Upper lobe of right lung (tissue), 1 donor: Measurements from ENCODE around the gene OTOP3. TPM values are rescaled to one million over a fixed set of nuclear protein-coding genes. Genes with fewer than 3 reads are reported as not detected.
"Not testable (repeated sequence)": the region's sequence is repeated elsewhere in the genome, so short reads cannot be mapped to it uniquely, and the experiment has no call there.

ENCODE experiments used
- ATAC-seq: fragments of 200-7000 bp; cut with Tn5 transposase; one replicate; pipeline ENCODE4 v1.9.1; 2020; ENCODE audit warnings: mild to moderate bottlenecking, moderate library complexity
- DNase-seq: peaks from one replicate; pipeline ENCODE4 v3.0.0-alpha.2; 2020
- H3K27ac ChIP-seq: fragments of 200-600 bp; one replicate; pipeline ENCODE4 v1.8.0; 2022
- H3K27me3 ChIP-seq: fragments of 200-600 bp; one replicate; pipeline ENCODE4 v1.8.0; 2022; ENCODE audit warnings: mild to moderate bottlenecking
- H3K36me3 ChIP-seq: fragments of 200-600 bp; one replicate; pipeline ENCODE4 v1.8.0; 2022
- H3K4me1 ChIP-seq: fragments of 200-600 bp; one replicate; pipeline ENCODE4 v1.8.0; 2022
- H3K4me3 ChIP-seq: fragments of 200-600 bp; one replicate; pipeline ENCODE4 v1.8.0; 2022; ENCODE audit warnings: mild to moderate bottlenecking
- H3K9me3 ChIP-seq: fragments of 200-600 bp; one replicate; pipeline ENCODE4 v1.8.0; 2022
- intact Hi-C: fragments of 100-400 bp; cut with DNase I; formaldehyde crosslinking; loops from one replicate; pipeline ENCODE4 v1.11.0; 2022
- total RNA-seq: library from RNA; stranded (reverse); fragmentation: NEBNext Ultra II Directional; extraction: Animal tissue kit (Norgen Biotek cat#: 25700); gene quantifications from one replicate; pipeline ENCODE4 v1.2.1, GENCODE V29; 2021
- TF ChIP-seq, protein P1 (sequence below): fragments of 200-600 bp; IDR thresholded peaks from one replicate; pipeline ENCODE4 v1.8.0; 2022; ENCODE audit warnings: antibody characterized with exemption
- donor health status: DM: no; HTN: yes; CAD: no; lungs with severe emphysema.

The OTOP3 gene
- total RNA-seq, 1 donor from 2014 or later, result not detected

DNA sequence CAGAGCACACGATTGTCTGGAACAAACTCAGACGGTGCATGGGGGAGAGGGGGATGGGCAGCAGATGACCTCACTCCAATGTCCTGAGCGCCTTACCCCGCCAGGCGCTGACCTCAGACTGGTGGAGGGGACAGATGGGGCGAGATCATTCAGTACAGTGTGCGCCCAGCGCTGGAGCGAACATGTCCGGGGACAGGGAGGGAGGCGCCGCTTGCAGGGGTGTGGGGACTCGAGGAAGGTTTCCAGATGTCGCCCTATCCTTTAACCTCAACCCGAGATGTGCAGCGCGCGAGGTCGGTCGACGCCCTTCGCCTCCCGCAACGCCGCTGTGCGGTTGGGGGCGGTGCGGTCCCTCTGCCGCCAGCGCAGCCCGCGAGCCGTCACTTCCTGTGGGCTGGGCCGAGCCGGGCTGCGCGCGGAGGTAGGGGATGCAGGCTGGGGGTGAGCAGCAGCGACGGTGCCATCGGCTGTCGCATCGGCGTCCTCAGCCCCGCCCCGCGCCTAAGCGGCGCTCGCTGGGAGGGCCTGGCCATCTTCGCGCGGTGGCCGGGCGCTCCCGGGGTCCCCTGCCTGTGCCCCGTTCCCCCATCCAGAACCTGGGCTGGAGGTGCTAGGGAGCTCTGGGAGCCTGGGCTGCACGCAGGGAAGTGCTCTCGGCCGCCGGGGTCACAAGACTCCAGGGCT lies 46.4 kb downstream of the OTOP3 start:
- TF ChIP-seq, protein P1, sequence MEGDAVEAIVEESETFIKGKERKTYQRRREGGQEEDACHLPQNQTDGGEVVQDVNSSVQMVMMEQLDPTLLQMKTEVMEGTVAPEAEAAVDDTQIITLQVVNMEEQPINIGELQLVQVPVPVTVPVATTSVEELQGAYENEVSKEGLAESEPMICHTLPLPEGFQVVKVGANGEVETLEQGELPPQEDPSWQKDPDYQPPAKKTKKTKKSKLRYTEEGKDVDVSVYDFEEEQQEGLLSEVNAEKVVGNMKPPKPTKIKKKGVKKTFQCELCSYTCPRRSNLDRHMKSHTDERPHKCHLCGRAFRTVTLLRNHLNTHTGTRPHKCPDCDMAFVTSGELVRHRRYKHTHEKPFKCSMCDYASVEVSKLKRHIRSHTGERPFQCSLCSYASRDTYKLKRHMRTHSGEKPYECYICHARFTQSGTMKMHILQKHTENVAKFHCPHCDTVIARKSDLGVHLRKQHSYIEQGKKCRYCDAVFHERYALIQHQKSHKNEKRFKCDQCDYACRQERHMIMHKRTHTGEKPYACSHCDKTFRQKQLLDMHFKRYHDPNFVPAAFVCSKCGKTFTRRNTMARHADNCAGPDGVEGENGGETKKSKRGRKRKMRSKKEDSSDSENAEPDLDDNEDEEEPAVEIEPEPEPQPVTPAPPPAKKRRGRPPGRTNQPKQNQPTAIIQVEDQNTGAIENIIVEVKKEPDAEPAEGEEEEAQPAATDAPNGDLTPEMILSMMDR, result peak; percentile 7
- intact Hi-C loops, result no loop called here
- no peaks in the 10 kb centered on the region for H3K36me3 ChIP-seq
- peak overlapping the region; percentile 57 for H3K4me3 ChIP-seq
- peak; percentile 90 for DNase-seq
- no peaks in the 10 kb centered on the region for H3K27me3 ChIP-seq
- no peaks in the 10 kb centered on the region for H3K9me3 ChIP-seq
- peaks cover 20% of the 10 kb centered on the region for H3K4me1 ChIP-seq
- ATAC-seq, result peak; percentile 96
- peak overlapping the region; percentile 81 for H3K27ac ChIP-seq

DNA sequence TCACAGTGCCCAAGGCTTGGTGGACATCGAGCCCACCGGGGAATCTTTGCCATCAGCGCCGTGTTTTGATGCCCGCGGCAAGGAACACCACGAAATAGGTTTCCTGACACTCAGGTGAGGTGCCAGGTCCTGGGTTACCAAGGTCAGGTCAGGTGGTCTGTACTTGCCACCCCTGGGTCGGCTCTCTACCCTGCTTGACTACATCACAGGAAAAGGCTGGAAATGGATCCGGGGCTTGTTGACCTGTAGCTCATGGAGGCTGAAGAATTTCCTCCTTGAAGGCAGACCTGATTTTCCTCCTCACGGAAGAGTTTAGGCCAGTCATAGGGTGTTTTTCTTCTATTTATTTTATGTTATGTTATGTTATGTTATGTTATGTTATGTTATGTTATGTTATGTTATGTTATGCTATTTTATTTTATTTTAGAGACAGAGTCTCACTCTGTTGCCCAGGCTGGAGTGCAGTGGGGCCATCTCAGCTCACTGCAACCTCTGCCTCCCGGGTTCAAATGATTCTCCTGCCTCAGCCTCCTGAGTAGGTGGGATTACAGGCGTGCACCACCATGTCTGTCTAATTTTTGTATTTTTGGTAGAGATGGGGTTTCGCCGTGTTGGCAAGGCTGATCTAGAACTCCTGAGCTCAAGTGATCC lies 47.1 kb downstream of the OTOP3 start:
- intact Hi-C loops, H3K9me3 ChIP-seq, DNase-seq, ATAC-seq, H3K36me3 ChIP-seq, H3K27me3 ChIP-seq: not testable (repeated sequence)
- H3K27ac ChIP-seq, result peak overlapping the region; percentile 81
- H3K4me3 ChIP-seq, result peak overlapping the region; percentile 57
- peaks cover 21% of the 10 kb centered on the region for H3K4me1 ChIP-seq

DNA sequence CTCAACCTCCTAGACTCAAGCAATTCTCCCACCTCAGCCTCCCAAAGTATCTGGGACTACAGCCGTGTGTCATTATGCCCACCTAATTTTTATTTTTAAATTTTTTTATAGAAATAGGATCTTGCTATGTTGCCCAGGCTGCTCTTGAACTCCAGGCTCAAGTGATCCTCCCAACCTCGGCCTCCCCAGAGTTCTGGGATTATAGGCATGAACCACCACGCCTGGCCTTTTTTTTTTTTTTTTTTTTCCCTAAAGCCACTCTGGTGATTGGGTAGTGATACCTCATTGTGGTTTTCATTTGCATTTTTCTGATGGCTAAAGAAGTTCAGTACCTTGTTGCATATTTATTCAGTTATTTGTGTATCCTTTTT lies 50.5 kb downstream of the OTOP3 start:
- H3K27ac ChIP-seq, result no peak overlapping the region

DNA sequence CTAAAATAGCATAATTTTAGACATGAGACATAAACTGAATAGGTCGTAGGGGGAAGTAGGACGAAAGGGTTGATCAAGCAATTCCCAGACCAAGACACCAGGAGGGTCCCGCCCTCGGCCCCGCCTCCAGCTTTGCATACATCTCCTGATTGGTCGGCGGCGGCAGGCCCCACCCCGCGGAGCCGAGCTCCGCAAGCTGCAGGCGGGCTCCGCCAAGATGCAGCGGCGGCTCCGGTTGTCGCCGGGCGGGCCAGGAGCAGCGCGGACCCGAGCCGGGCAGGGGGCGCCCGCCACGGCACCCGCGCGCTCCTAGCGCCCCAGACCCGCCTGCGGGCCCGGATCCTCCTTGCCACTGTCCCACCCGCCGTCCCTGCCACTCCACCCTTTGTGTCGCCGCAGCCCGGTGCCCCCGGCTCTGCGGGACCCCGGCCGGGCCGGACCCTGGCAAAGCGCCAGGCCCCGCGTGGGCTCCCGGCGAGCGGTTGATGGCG lies 51.8 kb downstream of the OTOP3 start, which contains the start of gene CDR2L:
Gene CDR2L, plus strand, starts transcription at position 215 of the 491 bp plus-strand sequence. CDS start 412 bp downstream, outside the sequence.
- intact Hi-C loops, result no loop called here
- peak within 1 kb of the TSS; percentile 89 for H3K27ac ChIP-seq
- H3K9me3 ChIP-seq, result no peaks in the 10 kb centered on the region
- H3K27me3 ChIP-seq, result no peaks in the 10 kb centered on the region
- ATAC-seq (peak; percentile 94), DNase-seq (peak; percentile 98)
- peaks cover 19% of the 10 kb centered on the region for H3K4me1 ChIP-seq
- no peaks in the 10 kb centered on the region for H3K36me3 ChIP-seq
- TF ChIP-seq, protein P1, result no peak
- H3K4me3 ChIP-seq, result peak within 1 kb of the TSS; percentile 57

More for the DNA sequence above, 50.5 kb downstream of the OTOP3 start:
- intact Hi-C loops, result no loop called here
- ATAC-seq, result no peak
- H3K4me3 ChIP-seq, result no peak overlapping the region
- no peaks in the 10 kb centered on the region for H3K27me3 ChIP-seq
- peaks cover 25% of the 10 kb centered on the region for H3K4me1 ChIP-seq
- H3K36me3 ChIP-seq, result no peaks in the 10 kb centered on the region
- TF ChIP-seq, protein P1, result no peak
- H3K9me3 ChIP-seq, result no peaks in the 10 kb centered on the region
- no peak for DNase-seq

DNA sequence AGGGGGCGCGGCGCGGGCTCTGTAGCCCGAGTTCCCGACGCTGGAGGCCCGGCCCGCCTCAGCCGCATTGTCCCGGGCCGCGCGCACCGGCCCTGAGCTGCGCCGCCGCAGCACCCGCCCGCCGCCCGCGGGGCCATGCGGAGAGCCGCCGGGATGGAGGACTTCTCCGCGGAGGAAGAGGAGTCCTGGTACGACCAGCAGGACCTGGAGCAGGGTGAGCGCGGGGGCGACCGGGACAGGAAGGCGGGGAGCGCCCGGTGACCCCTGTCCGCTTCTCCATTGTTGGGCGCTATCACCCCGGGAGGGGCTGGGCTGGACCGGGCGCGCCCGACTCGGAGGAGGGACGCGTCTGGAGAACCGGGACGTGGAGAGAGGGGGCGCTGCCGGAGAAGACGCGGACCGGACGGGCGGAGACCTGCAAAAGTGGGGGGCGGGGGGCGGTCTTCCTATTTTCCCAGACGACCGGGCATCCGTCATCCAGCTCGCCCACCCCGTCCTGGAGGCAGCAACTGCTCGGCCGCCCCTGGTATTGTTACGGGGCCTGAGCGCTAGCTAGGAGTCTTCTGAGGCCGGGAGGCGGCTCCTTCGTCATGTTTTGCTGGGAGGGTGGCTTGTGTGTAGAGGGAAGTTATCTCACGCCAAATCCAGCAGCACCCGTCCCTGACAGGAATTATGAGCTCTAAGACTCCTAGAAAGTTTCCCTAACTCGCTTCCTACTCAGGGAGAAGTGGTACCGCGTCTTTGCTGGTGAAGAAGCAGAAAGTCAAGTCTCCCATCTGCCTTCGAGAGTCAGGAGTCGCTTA lies 52.4 kb downstream of the OTOP3 start:
- Histone ChIP-seq H3K4me3 (peak overlapping the region; percentile 57), H3K4me1 (peaks cover 17% of the 10 kb centered on the region), H3K27ac (peak overlapping the region; percentile 89), H3K9me3 (no peaks in the 10 kb centered on the region), H3K36me3 (no peaks in the 10 kb centered on the region), H3K27me3 (no peaks in the 10 kb centered on the region)
- intact Hi-C loops, result no loop called here
- ATAC-seq (peak; percentile 72), DNase-seq (peak; percentile 87)
- TF ChIP-seq, protein P1, result peak; percentile 33
